ENCODE results near the gene B3GAT3. TPM values are rescaled to one million over a fixed set of nuclear protein-coding genes. Genes with fewer than 3 reads are reported as not detected.

The B3GAT3 gene
- total and polyA plus RNA-seq, 12 donors: 5.9 to 83.3 (median 35.6) TPM

GRCh38 chr11:62615521-62615920 lies 6.3 kb downstream of the B3GAT3 start:
- DNase-seq: no peak
- H3K27me3 ChIP-seq: no peaks in the 10 kb centered on the region
- intact Hi-C loops (cut with DNase I): no loop called here
- peaks cover 0 to 27% of the 10 kb centered on the region in 2 donors for H3K36me3 ChIP-seq (replicated peaks in 1 of 2)
- H3K27ac ChIP-seq: no peak overlapping the region
- no peak overlapping the region for H3K4me3 ChIP-seq
- no peaks in the 10 kb centered on the region for H3K9me3 ChIP-seq (replicated peaks in 1 of 3)
- TF ChIP-seq POLR2A (IDR thresholded peaks at IDR 0.05) (no peak), CTCF (IDR thresholded peaks at IDR 0.05) (no peak)
- peaks cover 9 to 15% of the 10 kb centered on the region in 2 donors for H3K4me1 ChIP-seq (replicated peaks in 1 of 2)
- 90 to 95% (median 90%) methylated on average over 2 to 7 of the region's 7 CpGs for WGBS, 4 donors

GRCh38 chr11:62614275-62614674 lies 7.5 kb downstream of the B3GAT3 start:
- no peak for DNase-seq
- TF ChIP-seq CTCF (IDR thresholded peaks at IDR 0.05) (no peak), POLR2A (IDR thresholded peaks at IDR 0.05) (no peak)
- Histone ChIP-seq H3K36me3 (replicated peaks in 1 of 2) (peaks cover 0 to 29% of the 10 kb centered on the region in 2 donors), H3K27me3 (no peaks in the 10 kb centered on the region), H3K4me3 (no peak overlapping the region), H3K9me3 (replicated peaks in 1 of 3) (no peaks in the 10 kb centered on the region), H3K4me1 (replicated peaks in 1 of 2) (peaks cover 9 to 19% of the 10 kb centered on the region in 2 donors), H3K27ac (peak overlapping the region in 1 of 5 donors; percentile 93)
- WGBS, 4 donors: 78 to 87% (median 80%) methylated on average over 8 of the region's 8 CpGs
- intact Hi-C loops (cut with DNase I): no loop called here

DNA sequence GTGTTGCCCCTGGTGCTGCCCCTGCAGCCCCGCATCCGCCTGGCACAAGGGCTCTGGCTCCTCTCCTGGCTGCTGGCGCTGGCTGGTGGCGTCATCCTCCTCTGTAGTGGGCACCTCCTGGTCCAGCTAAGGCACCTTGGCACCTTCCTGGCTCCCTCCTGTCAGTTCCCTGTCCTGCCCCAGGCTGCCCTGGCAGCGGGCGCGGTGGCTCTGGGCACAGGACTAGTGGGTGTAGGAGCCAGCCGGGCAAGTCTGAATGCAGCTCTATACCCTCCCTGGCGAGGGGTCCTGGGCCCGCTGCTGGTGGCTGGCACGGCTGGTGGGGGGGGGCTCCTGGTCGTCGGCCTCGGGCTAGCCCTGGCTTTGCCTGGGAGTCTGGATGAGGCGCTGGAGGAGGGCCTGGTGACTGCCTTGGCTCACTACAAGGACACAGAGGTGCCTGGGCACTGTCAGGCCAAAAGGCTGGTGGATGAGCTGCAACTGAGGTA lies 8.5 kb downstream of the B3GAT3 start:
- H3K27me3 ChIP-seq: no peaks in the 10 kb centered on the region
- intact Hi-C loops (cut with DNase I): no loop called here
- peak in 4 of 7 donors; percentile 28 to 56 (median 46) for DNase-seq
- H3K4me3 ChIP-seq: peak overlapping the region in 1 of 4 donors; percentile 67
- peak overlapping the region in 4 of 5 donors; percentile 76 to 95 (median 89) for H3K27ac ChIP-seq
- H3K9me3 ChIP-seq (replicated peaks in 1 of 3): no peaks in the 10 kb centered on the region
- TF ChIP-seq CTCF (IDR thresholded peaks at IDR 0.05) (no peak), POLR2A (IDR thresholded peaks at IDR 0.05) (no peak)
- H3K4me1 ChIP-seq (replicated peaks in 1 of 2): peaks cover 9 to 19% of the 10 kb centered on the region in 2 donors
- WGBS, 4 donors: 34 to 47% (median 40%) methylated on average over 9 to 15 of the region's 15 CpGs; no CpG with 5 or more reads in 1 of the 4 donors
- H3K36me3 ChIP-seq (replicated peaks in 1 of 2): peaks cover 0 to 35% of the 10 kb centered on the region in 2 donors

- Histone ChIP-seq H3K27me3 (no peaks in the 10 kb centered on the region), H3K4me1 (replicated peaks in 1 of 2) (peaks cover 9 to 19% of the 10 kb centered on the region in 2 donors), H3K36me3 (replicated peaks in 1 of 2) (peaks cover 0 to 42% of the 10 kb centered on the region in 2 donors), H3K27ac (peak within 1 kb of the TSS; percentile 50 to 95 (median 85)), H3K9me3 (replicated peaks in 1 of 3) (no peaks in the 10 kb centered on the region), H3K4me3 (peak within 1 kb of the TSS in 3 of 4 donors; percentile 35 to 67 (median 65))
- TF ChIP-seq CTCF (IDR thresholded peaks at IDR 0.05) (peak; percentile 25 to 91 (median 66)), POLR2A (IDR thresholded peaks at IDR 0.05) (peak in 1 of 2 donors; percentile 21)
- peak; percentile 84 to 95 (median 92) for DNase-seq
- intact Hi-C loops (cut with DNase I): no loop called here
- 0 to 3% (median 2%) methylated on average over 2 to 88 of the region's 91 CpGs for WGBS, 4 donors
Observed at GRCh38 chr11:62612366-62613290, 9.2 kb downstream of the B3GAT3 start, which contains the start of the genes EML3 and ROM1. EML3 (minus strand) TSS chr11:62612775; CDS start chr11:62612457, 318 bp downstream. ROM1 (plus strand) TSS chr11:62613257; CDS start chr11:62613282, 25 bp downstream.
